CD4-positive, CD25-positive, alpha-beta regulatory T cell (primary cell): Measurements from ENCODE around the gene PTPDC1. TPM values are rescaled to one million over a fixed set of nuclear protein-coding genes. Genes with fewer than 3 reads are reported as not detected.

ENCODE experiments used
- ATAC-seq, 2 donors: fragments of 150-1000 bp; cut with Tn5 transposase; one replicate each; pipeline ENCODE4 v1.10.0; 2021; ENCODE audit warnings: low read depth in 2 of 2, moderate number of reproducible peaks in 2 of 2, moderate library complexity in 1 of 2
- DNase-seq, 3 donors: peaks; one replicate each; pipeline versions ENCODE4 v3.0.0 to v3.0.0-alpha.2; 2012 to 2022; ENCODE audit warnings: mixed read lengths in 1 of 3
- H3K27ac ChIP-seq: one replicate; pipeline ENCODE4 v1.7.0; 2013; ENCODE audit warnings: mild to moderate bottlenecking, low read length; ENCODE audit not compliant: insufficient read depth, poor library complexity, severe bottlenecking
- H3K27me3 ChIP-seq: one replicate; pipeline ENCODE4 v1.7.0; 2013; ENCODE audit warnings: low read length; ENCODE audit not compliant: control insufficient read depth, insufficient read depth
- H3K36me3 ChIP-seq: one replicate; pipeline ENCODE4 v1.7.0; 2013; ENCODE audit warnings: mild to moderate bottlenecking, low read length, moderate library complexity; ENCODE audit not compliant: control insufficient read depth, insufficient read depth
- H3K4me1 ChIP-seq: 2 replicates; pipeline ENCODE4 v1.7.0; 2013; ENCODE audit warnings: mild to moderate bottlenecking, low read length; ENCODE audit not compliant: insufficient read depth, control insufficient read depth, poor library complexity, severe bottlenecking
- H3K4me3 ChIP-seq: one replicate; pipeline ENCODE4 v1.7.0; 2013; ENCODE audit warnings: low read depth, mild to moderate bottlenecking, low read length, moderate library complexity
- H3K9me3 ChIP-seq, 2 experiments: 1 replicate in 1 of 2; 2 replicates in 1 of 2; pipeline ENCODE4 v1.7.0; 2013; ENCODE audit warnings: low read length in 2 of 2, mild to moderate bottlenecking in 1 of 2, moderate library complexity in 1 of 2; ENCODE audit not compliant: control insufficient read depth in 2 of 2
- H3K27ac Mint-ChIP-seq, 3 donors: one replicate each; pipeline ENCODE4 v1.8.0; 2020 to 2022; ENCODE audit warnings: mild to moderate bottlenecking in 3 of 3, mixed read lengths in 3 of 3, moderate library complexity in 2 of 3
- H3K27me3 Mint-ChIP-seq: one replicate; pipeline ENCODE4 v1.8.0; 2022; ENCODE audit warnings: mild to moderate bottlenecking, mixed read lengths
- H3K36me3 Mint-ChIP-seq: one replicate; pipeline ENCODE4 v1.8.0; 2020; ENCODE audit warnings: mixed read lengths
- H3K4me1 Mint-ChIP-seq, 4 donors: one replicate each; pipeline ENCODE4 v1.8.0; 2020 to 2022; ENCODE audit warnings: mixed read lengths in 4 of 4, mild to moderate bottlenecking in 1 of 4
- H3K4me3 Mint-ChIP-seq, 4 donors: one replicate each; pipeline ENCODE4 v1.8.0; 2020 to 2022; ENCODE audit warnings: mild to moderate bottlenecking in 4 of 4, mixed read lengths in 4 of 4, moderate library complexity in 3 of 4
- H3K9me3 Mint-ChIP-seq, 7 donors: one replicate each; pipeline ENCODE4 v1.8.0; 2020 to 2022; ENCODE audit warnings: mixed read lengths in 7 of 7, mild to moderate bottlenecking in 3 of 7, moderate library complexity in 2 of 7
- polyA plus RNA-seq, 4 donors: library from polyadenylated mRNA; unstranded; fragments of 300-500 nt; fragmentation: Illumina TruSeq; gene quantifications; one replicate each; pipeline ENCODE4 v1.2.3, GENCODE V29; 2021
- total RNA-seq: library from RNA; stranded (reverse); gene quantifications from one replicate; pipeline ENCODE4 v1.2.3, GENCODE V29; 2022

Gene PTPDC1
- total and polyA plus RNA-seq, 5 donors from 2014 or later = 1.1 to 4.6 (median 1.9) TPM

- Histone ChIP-seq H3K4me1 (no peaks in the 10 kb centered on the region), H3K27me3 (no peaks in the 10 kb centered on the region), H3K36me3 (no peaks in the 10 kb centered on the region), H3K9me3 (no peaks in the 10 kb centered on the region), H3K4me3 (no peak overlapping the region), H3K27ac (no peak overlapping the region)
- Mint-ChIP-seq H3K4me3 (no peak overlapping the region), H3K27me3 (peaks cover 18% of the 10 kb centered on the region), H3K36me3 (no peaks in the 10 kb centered on the region), H3K4me1 (peaks cover 0 to 9% (median 0%) of the 10 kb centered on the region in 4 donors), H3K9me3 (no peaks in the 10 kb centered on the region), H3K27ac (no peak overlapping the region)
- no peak for DNase-seq
- no peak for ATAC-seq
Measured at GRCh38 chr9:94139672-94140417, 55.6 kb downstream of the PTPDC1 start.

DNA sequence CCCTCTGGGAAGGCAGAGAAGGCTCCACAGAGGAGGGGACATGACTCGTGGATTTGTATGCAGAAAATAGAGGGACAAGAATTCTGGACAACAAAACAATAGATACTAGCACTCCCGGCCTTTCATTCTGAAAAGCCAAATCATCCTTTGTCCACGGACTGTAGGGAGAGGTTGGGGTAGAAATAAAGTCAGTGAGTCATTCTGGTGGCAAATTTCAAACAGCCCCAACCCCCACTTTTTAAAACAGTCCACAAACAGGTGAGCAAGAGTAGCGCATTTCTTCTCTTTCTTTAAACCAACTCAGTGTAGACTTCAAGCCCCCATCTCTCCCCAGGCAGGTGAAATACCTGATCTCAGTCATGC lies 56.1 kb downstream of the PTPDC1 start:
- Mint-ChIP-seq H3K27ac (no peak overlapping the region), H3K4me1 (peaks cover 0 to 7% (median 0%) of the 10 kb centered on the region in 4 donors), H3K4me3 (no peak overlapping the region), H3K9me3 (no peaks in the 10 kb centered on the region), H3K27me3 (peaks cover 15% of the 10 kb centered on the region), H3K36me3 (no peaks in the 10 kb centered on the region)
- no peaks in the 10 kb centered on the region for H3K4me1 ChIP-seq
- H3K27me3 ChIP-seq = no peaks in the 10 kb centered on the region
- H3K27ac ChIP-seq = no peak overlapping the region
- ATAC-seq = no peak
- H3K36me3 ChIP-seq = no peaks in the 10 kb centered on the region
- H3K4me3 ChIP-seq = no peak overlapping the region
- H3K9me3 ChIP-seq = no peaks in the 10 kb centered on the region
- no peak for DNase-seq

GRCh38 chr9:94140791-94141790 lies 56.8 kb downstream of the PTPDC1 start:
- Histone ChIP-seq H3K36me3 (no peaks in the 10 kb centered on the region), H3K4me1 (no peaks in the 10 kb centered on the region), H3K27me3 (no peaks in the 10 kb centered on the region), H3K27ac (no peak overlapping the region), H3K4me3 (no peak overlapping the region), H3K9me3 (no peaks in the 10 kb centered on the region)
- no peak overlapping the region for H3K4me3 Mint-ChIP-seq
- no peaks in the 10 kb centered on the region for H3K4me1 Mint-ChIP-seq
- H3K9me3 Mint-ChIP-seq = no peaks in the 10 kb centered on the region
- peaks cover 12% of the 10 kb centered on the region for H3K27me3 Mint-ChIP-seq
- H3K27ac Mint-ChIP-seq = no peak overlapping the region
- DNase-seq (no peak), ATAC-seq (no peak)
- no peaks in the 10 kb centered on the region for H3K36me3 Mint-ChIP-seq

DNA sequence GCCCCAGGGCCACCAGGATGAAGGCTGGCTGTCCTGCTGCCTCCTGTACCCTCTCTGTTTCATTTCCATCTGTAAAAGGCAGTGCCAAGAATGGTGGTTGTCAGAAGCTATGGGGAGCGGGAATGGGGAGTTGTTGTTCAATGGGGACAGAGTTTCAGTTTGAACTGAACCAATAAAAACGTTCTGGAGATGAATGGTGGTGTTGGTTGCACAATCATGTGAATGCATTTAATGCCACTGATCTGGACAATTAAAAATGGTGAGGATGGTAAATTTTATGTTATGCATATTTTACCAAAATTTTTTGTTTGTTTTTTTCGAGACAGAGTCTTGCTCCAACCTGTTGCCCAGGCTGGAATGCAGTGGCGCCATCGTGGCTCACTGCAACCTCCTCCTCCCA lies 58.1 kb downstream of the PTPDC1 start:
- no peaks in the 10 kb centered on the region for H3K4me1 ChIP-seq
- peaks cover 8% of the 10 kb centered on the region for H3K27me3 Mint-ChIP-seq
- no peak overlapping the region for H3K4me3 Mint-ChIP-seq
- no peak overlapping the region for H3K27ac Mint-ChIP-seq
- ATAC-seq (no peak), DNase-seq (no peak)
- no peaks in the 10 kb centered on the region for H3K9me3 Mint-ChIP-seq
- no peak overlapping the region for H3K4me3 ChIP-seq
- H3K36me3 ChIP-seq = no peaks in the 10 kb centered on the region
- H3K9me3 ChIP-seq = no peaks in the 10 kb centered on the region
- no peaks in the 10 kb centered on the region for H3K27me3 ChIP-seq
- no peak overlapping the region for H3K27ac ChIP-seq
- no peaks in the 10 kb centered on the region for H3K4me1 Mint-ChIP-seq
- H3K36me3 Mint-ChIP-seq = no peaks in the 10 kb centered on the region

DNA sequence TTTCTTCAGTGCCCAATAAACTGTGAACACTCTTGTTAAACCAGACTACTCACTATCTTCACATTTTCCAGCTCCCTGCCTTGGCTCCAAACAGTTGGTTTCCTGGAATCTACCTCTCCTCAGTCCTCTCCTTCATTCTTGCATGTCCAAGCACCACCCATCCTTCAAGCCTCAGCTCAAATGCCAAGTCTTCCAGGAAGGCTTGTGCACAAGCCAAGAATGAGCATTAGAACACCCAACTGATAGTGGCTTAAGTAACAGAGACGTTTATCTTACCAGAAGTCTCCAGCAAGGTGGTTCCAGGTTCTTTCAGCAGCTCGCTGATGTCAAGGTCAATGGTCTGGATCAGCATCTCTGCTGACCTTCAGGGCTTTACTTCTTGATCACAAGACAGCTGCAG lies 60.1 kb downstream of the PTPDC1 start:
- no peak for ATAC-seq
- no peak overlapping the region for H3K27ac ChIP-seq
- no peaks in the 10 kb centered on the region for H3K9me3 ChIP-seq
- H3K4me3 ChIP-seq = no peak overlapping the region
- Mint-ChIP-seq H3K27ac (no peak overlapping the region), H3K36me3 (no peaks in the 10 kb centered on the region), H3K4me1 (no peaks in the 10 kb centered on the region), H3K27me3 (peaks cover 8% of the 10 kb centered on the region), H3K9me3 (no peaks in the 10 kb centered on the region), H3K4me3 (no peak overlapping the region)
- no peak for DNase-seq
- H3K27me3 ChIP-seq = no peaks in the 10 kb centered on the region
- H3K4me1 ChIP-seq = no peaks in the 10 kb centered on the region
- H3K36me3 ChIP-seq = no peaks in the 10 kb centered on the region

GRCh38 chr9:94145640-94146039 lies 61.4 kb downstream of the PTPDC1 start:
- DNase-seq = no peak
- no peaks in the 10 kb centered on the region for H3K36me3 ChIP-seq
- Mint-ChIP-seq H3K27me3 (peaks cover 8% of the 10 kb centered on the region), H3K9me3 (no peaks in the 10 kb centered on the region), H3K4me3 (no peak overlapping the region), H3K36me3 (no peaks in the 10 kb centered on the region), H3K27ac (no peak overlapping the region), H3K4me1 (no peaks in the 10 kb centered on the region)
- H3K27me3 ChIP-seq = no peaks in the 10 kb centered on the region
- no peaks in the 10 kb centered on the region for H3K9me3 ChIP-seq
- no peak overlapping the region for H3K4me3 ChIP-seq
- no peak overlapping the region for H3K27ac ChIP-seq
- no peak for ATAC-seq
- no peaks in the 10 kb centered on the region for H3K4me1 ChIP-seq

- no peaks in the 10 kb centered on the region for H3K27me3 ChIP-seq
- Mint-ChIP-seq H3K36me3 (no peaks in the 10 kb centered on the region), H3K4me1 (no peaks in the 10 kb centered on the region), H3K4me3 (no peak overlapping the region), H3K27me3 (peaks cover 8% of the 10 kb centered on the region), H3K9me3 (no peaks in the 10 kb centered on the region), H3K27ac (no peak overlapping the region)
- no peaks in the 10 kb centered on the region for H3K36me3 ChIP-seq
- H3K4me3 ChIP-seq = no peak overlapping the region
- H3K4me1 ChIP-seq = no peaks in the 10 kb centered on the region
- ATAC-seq (no peak), DNase-seq (no peak)
- no peak overlapping the region for H3K27ac ChIP-seq
- H3K9me3 ChIP-seq = no peaks in the 10 kb centered on the region
Measured at GRCh38 chr9:94147776-94148175, 63.5 kb downstream of the PTPDC1 start.
